Thyroid gland (tissue), 4 donors: Measurements from ENCODE around the gene MTCH2.

ENCODE experiments used
- CTCF ChIP-seq, 6 experiments: fragments of 200-600 bp in 3 of 6; fragments of 450-650 bp in 3 of 6; sonication (generic) in 3 of 6; IDR thresholded peaks; one replicate each; pipeline ENCODE4 v1.5.1; 2016 to 2019; ENCODE audit warnings: antibody characterized with exemption in 6 of 6, mild to moderate bottlenecking in 2 of 6, inconsistent platforms in 1 of 6, moderate library complexity in 1 of 6
- POLR2A ChIP-seq, 2 donors: fragments of 450-650 bp; IDR thresholded peaks; one replicate each; pipeline ENCODE4 v1.6.1; 2017; ENCODE audit warnings: antibody characterized with exemption in 2 of 2, mild to moderate bottlenecking in 2 of 2, moderate library complexity in 1 of 2

GRCh38 chr11:47628026-47628425 lies 14.3 kb downstream of the MTCH2 start:
- TF ChIP-seq CTCF (IDR thresholded peaks at IDR 0.05) (no peak), POLR2A (IDR thresholded peaks at IDR 0.05) (no peak)
